HG02642 (cell line): ENCODE results near the gene NPAT.

Experiments
- ATAC-seq: cut with Tn5 transposase; IDR thresholded peaks from one replicate; pipeline ENCODE4 v1.9.1; 2021; ENCODE audit warnings: mild to moderate bottlenecking; ENCODE audit not compliant: unreplicated experiment, poor library complexity

The NPAT gene

DNA sequence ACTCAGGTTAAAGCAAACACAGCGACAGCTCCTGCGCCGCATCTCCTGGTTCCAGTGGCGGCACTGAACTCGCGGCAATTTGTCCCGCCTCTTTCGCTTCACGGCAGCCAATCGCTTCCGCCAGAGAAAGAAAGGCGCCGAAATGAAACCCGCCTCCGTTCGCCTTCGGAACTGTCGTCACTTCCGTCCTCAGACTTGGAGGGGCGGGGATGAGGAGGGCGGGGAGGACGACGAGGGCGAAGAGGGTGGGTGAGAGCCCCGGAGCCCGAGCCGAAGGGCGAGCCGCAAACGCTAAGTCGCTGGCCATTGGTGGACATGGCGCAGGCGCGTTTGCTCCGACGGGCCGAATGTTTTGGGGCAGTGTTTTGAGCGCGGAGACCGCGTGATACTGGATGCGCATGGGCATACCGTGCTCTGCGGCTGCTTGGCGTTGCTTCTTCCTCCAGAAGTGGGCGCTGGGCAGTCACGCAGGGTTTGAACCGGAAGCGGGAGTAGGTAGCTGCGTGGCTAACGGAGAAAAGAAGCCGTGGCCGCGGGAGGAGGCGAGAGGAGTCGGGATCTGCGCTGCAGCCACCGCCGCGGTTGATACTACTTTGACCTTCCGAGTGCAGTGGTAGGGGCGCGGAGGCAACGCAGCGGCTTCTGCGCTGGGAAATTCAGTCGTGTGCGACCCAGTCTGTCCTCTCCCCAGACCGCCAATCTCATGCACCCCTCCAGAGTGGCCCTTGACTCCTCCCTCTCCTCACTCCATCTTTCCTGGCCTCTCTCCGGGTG lies at the start of gene NPAT, which contains the start of gene ATM:
Gene NPAT (minus strand): TSS at position 65 of the 774 bp plus-strand sequence. CDS start 102 bp downstream, outside the sequence.
Gene ATM (plus strand): TSS at position 494 of the 774 bp plus-strand sequence. CDS start 4,558 bp downstream, outside the sequence.
- peak; percentile 86 for ATAC-seq

DNA sequence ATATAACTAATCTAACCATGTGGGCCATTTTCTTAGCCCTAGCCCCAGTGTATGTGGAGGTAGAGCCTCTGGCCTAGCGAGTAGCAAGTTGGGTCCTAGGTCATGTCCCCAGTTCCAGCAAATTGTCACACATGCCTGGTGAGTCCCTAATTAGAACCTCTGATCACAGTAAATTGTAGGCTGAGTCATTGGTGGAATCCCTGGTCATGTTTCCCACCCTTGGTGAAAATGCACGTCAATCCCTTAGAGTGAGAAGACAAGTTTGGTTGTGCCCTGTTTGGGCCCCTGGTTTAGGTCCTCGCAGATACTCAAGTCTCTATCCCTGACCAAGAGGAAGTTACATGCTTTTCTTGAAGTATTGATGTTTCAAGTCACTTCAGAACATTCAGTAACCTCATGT lies 47.1 kb upstream of the NPAT start:
- no peak for ATAC-seq

DNA sequence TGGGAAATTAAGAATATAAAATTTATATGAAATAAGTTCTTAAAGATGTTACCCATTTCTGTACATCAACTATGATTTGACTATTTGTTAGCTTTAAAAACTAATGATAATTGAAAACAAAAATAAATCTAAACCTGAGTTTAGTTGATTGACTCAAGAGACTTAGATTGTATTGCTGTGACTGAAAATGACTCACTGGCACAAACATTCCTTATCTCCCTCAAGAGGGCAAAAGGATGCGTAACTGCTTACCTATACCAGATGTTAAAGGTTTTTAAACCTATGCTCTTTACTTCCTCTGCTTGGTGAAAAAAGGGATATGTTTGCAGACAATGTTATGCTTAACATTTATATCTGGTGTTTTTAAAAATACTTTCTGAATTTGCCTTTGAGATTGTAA lies 30.7 kb upstream of the NPAT start:
- ATAC-seq, result no peak

DNA sequence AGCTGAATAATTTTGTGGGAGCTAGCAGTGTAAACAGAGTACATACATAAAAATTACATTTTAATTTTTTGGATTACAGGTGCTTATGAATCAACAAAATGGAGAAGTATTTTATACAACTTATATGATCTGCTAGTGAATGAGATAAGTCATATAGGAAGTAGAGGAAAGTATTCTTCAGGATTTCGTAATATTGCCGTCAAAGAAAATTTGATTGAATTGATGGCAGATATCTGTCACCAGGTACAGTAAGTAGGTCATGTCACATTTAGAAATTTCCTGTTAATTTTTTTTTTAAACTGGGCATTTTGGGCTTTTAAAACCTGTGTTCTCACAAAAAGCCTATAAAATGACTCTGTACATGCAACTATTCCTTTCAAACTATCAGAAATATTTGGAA lies 24.4 kb upstream of the NPAT start:
- ATAC-seq, result no peak

- ATAC-seq, result no peak
These were observed 23.9 kb upstream of the NPAT start for GRCh38 chr11:108246308-108246707.

- no peak for ATAC-seq
These were observed 20.0 kb upstream of the NPAT start for GRCh38 chr11:108242422-108242821.

DNA sequence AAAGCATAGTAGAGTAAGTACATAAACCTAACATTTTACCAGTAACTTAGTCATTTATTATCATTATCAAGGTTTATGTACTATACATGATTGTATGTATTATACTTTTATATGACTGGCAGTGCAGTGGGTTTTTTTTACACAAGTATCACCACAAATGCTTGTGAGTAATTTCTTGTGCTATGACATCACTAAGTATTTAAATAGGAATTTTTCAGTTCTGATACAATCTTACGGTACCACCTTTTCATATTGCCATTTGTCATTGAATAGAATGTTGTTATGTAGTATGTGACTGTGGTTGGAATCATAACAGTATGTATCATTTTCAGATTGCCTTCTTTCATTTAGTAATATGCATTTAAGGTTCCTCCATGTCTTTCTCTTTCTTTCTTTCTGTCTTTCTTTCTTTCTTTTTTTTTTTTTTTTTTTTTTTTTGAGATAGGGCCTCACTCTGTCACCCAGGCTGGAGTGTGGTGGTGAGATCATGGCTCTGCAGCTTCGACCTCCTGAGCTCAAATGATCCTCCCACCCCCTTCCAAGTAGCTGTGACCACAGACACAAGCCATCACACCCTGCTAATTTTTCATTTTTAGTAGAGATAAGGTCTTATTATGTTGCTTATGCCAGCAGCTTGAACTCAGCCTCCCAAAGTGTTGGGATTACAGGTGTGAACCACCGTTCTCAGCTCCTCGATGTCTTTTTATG lies 19.0 kb upstream of the NPAT start:
- no peak for ATAC-seq

DNA sequence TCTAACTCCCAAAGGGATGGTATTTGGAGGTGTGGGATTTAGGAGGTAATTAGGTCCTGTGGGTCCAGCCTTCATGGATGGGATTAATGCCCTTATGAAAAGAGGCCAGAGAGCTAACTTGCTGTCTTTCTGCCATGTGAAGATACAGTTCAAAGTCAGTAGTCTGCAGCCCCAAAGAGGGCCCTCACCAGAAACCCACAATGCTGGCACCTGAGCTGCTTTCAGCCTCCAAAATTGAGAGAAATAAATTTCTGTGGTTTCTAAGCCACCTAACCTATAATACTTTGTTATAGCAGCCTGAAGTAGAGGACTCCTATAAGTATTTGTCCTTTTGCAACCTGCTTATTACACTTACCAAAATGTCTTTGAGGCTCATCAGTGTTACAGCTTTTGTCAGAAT lies 16.6 kb upstream of the NPAT start:
- ATAC-seq, result no peak

DNA sequence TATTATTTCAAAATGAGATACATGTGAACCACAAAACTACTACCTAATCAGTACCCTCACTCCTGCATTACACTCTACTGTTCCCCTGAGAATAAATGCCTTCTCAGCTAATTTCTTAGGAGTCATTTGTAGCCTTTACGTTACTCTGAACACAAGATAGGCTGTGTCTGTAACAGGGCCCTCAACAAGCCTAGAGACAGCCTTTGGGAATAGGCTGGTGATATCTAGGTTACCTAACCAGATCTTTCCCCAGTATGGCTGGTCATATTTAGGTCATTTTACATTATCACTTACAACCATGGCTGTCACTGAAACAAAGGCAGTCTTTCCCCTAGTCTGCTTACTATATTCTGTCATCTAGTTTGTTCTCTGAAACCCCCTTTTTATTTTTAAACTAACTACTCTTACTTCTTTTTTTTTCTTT lies 14.6 kb upstream of the NPAT start:
- peak; percentile 36 for ATAC-seq

- ATAC-seq, result no peak
These were observed 13.2 kb upstream of the NPAT start for GRCh38 chr11:108235633-108236032.

GRCh38 chr11:108235192-108235591 lies 12.8 kb upstream of the NPAT start:
- no peak for ATAC-seq

- no peak for ATAC-seq
These were observed 11.0 kb upstream of the NPAT start for GRCh38 chr11:108233277-108233945.

- no peak for ATAC-seq
These were observed 5.8 kb upstream of the NPAT start for GRCh38 chr11:108228251-108228650.

DNA sequence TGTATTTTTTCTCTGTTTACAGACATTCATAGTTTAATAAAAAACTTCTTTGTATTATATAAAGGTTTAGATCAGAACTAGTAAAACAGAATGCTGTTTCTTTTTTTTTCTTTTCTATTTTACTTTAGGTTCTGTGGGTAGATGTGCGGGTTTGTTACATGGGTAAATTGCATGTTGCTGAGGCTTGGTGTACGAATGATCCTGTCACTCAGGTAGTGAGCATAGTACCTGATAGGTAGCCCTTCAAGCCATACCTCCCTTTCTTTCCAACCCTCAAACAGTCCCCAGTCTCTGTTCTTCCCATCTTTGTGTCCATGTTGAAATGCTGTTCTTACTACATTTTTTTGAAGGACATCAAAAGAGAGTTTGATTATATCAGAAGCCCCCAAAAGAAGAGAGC lies 3.6 kb upstream of the NPAT start:
- ATAC-seq, result no peak

GRCh38 chr11:108224911-108225786 lies 2.7 kb upstream of the NPAT start:
- no peak for ATAC-seq

DNA sequence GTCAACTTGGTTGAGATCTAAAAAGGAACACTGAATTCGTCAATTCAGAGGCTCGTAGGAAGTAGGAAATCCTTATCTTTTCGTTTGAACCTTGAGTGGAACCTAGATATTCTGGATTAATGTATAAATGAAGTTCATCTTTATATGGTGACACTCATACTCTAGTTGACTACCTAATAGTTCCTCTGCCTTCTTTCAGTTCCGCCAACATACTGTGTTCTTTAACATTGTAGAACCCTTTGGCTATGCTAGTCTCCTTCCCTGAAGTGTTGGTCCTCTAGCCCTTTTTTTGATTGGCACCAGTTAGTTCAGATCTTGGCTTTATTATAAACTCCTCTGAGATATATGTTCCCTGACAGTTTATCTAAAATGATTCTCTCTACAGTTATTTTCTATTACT lies 1.9 kb upstream of the NPAT start:
- ATAC-seq, result no peak

DNA sequence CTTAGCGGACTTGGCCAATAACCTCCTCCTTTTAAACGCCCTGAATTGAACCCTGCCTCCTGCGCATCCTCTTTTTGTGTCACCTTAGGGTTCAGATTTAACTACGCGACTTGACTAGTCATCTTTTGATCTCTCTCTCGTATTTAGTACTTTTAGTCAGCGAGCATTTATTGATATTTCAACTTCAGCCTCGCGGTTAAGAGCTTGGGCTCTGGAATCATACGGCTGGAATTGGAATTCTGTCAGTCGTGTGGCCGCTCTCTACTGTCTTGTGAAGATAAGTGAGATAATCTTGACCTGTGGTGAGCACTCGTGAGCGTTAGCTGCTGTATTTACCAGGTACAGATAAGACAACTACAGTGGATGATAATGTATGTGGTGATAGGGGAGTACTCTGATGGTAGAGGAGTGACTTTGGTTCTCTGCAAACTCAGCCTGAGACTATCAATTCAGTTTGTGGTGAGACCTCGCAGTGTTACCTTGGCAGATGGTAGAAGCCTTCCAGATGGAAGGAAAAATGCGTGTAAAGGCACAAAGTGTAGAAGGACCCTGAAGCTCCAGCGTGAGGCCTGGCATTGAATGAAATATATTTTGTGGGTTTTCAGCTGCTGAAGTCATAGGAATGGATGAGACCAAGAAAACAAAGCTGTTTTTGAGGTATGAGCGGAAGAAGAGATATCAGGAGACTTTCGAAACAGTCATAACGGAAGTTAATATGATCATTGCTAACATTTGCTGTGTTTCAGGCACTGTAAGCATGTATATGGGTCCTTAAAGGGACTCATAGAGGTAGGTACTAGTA lies 1.1 kb upstream of the NPAT start:
- ATAC-seq, result peak; percentile 16

DNA sequence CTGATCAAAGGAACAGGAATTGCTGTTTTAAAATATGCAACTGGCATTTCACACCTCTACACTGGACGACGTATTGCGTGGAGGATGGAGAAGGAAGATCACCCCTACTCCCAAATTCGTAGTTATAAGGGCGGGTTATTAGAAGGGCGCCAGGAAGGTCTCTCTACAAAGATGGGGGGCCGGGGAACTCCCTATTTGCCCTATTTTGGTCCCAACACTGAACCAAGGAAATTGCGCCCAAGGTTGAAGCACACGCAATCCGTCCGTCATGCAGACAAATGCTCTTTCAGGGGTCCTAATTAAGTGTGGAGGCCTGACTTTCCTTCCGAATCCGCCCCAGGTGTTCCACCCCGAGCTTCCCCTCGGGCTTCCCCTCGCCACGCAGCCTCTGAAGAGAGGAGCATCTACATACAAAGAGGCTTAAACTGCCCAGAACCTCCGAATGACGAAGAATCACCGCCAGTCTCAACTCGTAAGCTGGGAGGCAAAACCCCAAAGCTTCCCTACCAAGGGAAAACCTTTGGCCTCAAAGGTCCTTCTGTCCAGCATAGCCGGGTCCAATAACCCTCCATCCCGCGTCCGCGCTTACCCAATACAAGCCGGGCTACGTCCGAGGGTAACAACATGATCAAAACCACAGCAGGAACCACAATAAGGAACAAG lies 396 bp downstream of the NPAT start:
- ATAC-seq, result no peak

GRCh38 chr11:108221371-108221770 lies 1.1 kb downstream of the NPAT start:
- ATAC-seq, result no peak
